ENCODE measurements around the gene FILIP1L. TPM values are rescaled to one million over a fixed set of nuclear protein-coding genes. Genes with fewer than 3 reads are reported as not detected.

The FILIP1L gene
- total and polyA plus RNA-seq, 2 of the 13 experiments (the other 11 are each of a cell fraction or from before 2014, with no cell fraction given): 8.1 to 187 TPM

DNA sequence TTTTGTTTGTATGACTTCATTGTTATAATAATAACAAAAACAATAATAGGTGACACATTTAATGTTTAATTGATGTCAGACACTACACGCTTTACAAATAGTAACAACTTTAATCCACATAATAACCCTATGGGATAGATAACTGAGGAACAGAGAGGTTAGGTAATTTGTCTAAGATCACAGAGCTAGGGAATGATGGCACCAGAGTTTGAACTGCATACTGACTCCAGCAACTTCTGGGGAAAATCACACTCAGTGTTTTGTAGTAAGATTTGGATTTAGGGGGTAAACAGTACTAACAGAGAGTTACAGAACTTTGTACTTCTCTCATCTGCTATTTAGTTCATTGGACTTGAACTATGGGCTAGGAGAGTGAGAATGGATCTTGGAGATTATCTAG is 230.6 kb downstream of the FILIP1L start:
- ChIA-PET POLR2A (interaction anchor here (1.0 to 1.8 kb wide), 3 partner anchors 8 to 37 kb away, joined by 4 to 7 read pairs (median 5); no protein-coding TSS in a partner anchor), CTCF (ENCODE audit: low intra/inter-chr PET ratio, low total read pairs) (no interaction called here)
- DNase-seq (ENCODE audit: low spot score) (no peak), ATAC-seq (no peak), FAIRE-seq (no peak)
- WGBS (ENCODE audit: low lambda C conversion rate): 97% methylated on average over 1 of the region's 1 CpG
- Histone ChIP-seq H3K4me3 (replicated peaks in 1 of 3; ENCODE audit: insufficient read depth in 1 of 3, low read depth in 2 of 3, low read length in 3 of 3) (no peak overlapping the region), H3K4me1 (ENCODE audit: insufficient read depth, low read length) (peaks cover 56% of the 10 kb centered on the region), H4K20me1 (ENCODE audit: insufficient read depth, low read length) (no peaks in the 10 kb centered on the region), H3K27ac (ENCODE audit: extremely low read length, insufficient read depth, low read length) (peak overlapping the region; percentile 48), H3K9ac (ENCODE audit: insufficient read depth, low read depth, low read length) (0 out of 2 replicates have a peak overlapping the region, but pooled peaks have one; percentile 12), H2AFZ (ENCODE audit: low read length) (no peak overlapping the region), H3K9me3 (ENCODE audit: low read length) (no peaks in the 10 kb centered on the region), H3K4me2 (ENCODE audit: low read depth, low read length) (peak overlapping the region; percentile 51), H3K79me2 (ENCODE audit: insufficient read depth, low read length) (no peaks in the 10 kb centered on the region), H3K27me3 (ENCODE audit: control insufficient read depth in 1 of 2, insufficient read depth in 2 of 2, low read length in 2 of 2) (no peaks in the 10 kb centered on the region), H3K36me3 (replicated peaks in 1 of 2; ENCODE audit: control insufficient read depth in 1 of 2, insufficient read depth in 2 of 2, low read length in 2 of 2) (no peaks in the 10 kb centered on the region)
- intact Hi-C loops (cut with micrococcal nuclease; ENCODE audit: unreplicated experiment): no loop called here
- no peak for TF ChIP-seq ZNF775 (CRISPR knock-in tag; IDR thresholded peaks at IDR 0.05; ENCODE audit: borderline replicate concordance)
- TF ChIP-seq, protein P1, sequence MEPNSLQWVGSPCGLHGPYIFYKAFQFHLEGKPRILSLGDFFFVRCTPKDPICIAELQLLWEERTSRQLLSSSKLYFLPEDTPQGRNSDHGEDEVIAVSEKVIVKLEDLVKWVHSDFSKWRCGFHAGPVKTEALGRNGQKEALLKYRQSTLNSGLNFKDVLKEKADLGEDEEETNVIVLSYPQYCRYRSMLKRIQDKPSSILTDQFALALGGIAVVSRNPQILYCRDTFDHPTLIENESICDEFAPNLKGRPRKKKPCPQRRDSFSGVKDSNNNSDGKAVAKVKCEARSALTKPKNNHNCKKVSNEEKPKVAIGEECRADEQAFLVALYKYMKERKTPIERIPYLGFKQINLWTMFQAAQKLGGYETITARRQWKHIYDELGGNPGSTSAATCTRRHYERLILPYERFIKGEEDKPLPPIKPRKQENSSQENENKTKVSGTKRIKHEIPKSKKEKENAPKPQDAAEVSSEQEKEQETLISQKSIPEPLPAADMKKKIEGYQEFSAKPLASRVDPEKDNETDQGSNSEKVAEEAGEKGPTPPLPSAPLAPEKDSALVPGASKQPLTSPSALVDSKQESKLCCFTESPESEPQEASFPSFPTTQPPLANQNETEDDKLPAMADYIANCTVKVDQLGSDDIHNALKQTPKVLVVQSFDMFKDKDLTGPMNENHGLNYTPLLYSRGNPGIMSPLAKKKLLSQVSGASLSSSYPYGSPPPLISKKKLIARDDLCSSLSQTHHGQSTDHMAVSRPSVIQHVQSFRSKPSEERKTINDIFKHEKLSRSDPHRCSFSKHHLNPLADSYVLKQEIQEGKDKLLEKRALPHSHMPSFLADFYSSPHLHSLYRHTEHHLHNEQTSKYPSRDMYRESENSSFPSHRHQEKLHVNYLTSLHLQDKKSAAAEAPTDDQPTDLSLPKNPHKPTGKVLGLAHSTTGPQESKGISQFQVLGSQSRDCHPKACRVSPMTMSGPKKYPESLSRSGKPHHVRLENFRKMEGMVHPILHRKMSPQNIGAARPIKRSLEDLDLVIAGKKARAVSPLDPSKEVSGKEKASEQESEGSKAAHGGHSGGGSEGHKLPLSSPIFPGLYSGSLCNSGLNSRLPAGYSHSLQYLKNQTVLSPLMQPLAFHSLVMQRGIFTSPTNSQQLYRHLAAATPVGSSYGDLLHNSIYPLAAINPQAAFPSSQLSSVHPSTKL (CRISPR knock-in tag; IDR thresholded peaks at IDR 0.05): 0 out of 2 replicates have a peak, but pooled peaks have one; percentile 9
- TF ChIP-seq ZMYM3 (CRISPR knock-in tag; IDR thresholded peaks at IDR 0.05): peak; percentile 78
- no peak for TF ChIP-seq ARNTL (CRISPR knock-in tag; IDR thresholded peaks at IDR 0.05)
- TF ChIP-seq ZNF768 (CRISPR knock-in tag; IDR thresholded peaks at IDR 0.05): peak; percentile 76; the same call in 1 of the 2 replicates
- TF ChIP-seq HNF4A (CRISPR knock-in tag; IDR thresholded peaks at IDR 0.05): 0 out of 2 replicates have a peak, but pooled peaks have one; percentile 26
- no peak for TF ChIP-seq HOXA9 (CRISPR knock-in tag; IDR thresholded peaks at IDR 0.05; ENCODE audit: borderline replicate concordance)
- no peak for TF ChIP-seq ZNF552 (CRISPR knock-in tag; IDR thresholded peaks at IDR 0.05; ENCODE audit: borderline replicate concordance)
- no TSS peak for BruUV-seq (replicated peaks)
- in situ Hi-C loops (cut with HindIII; ENCODE audit: extremely low pct_ligation_motif_present, low pct_unique_long_range_greater_than_20kb): no loop called here

Measured in HepG2 (cell line).